ENCODE data around the gene LHPP.
"Not testable (repeated sequence)": the region's sequence is repeated elsewhere in the genome, so short reads cannot be mapped to it uniquely, and the experiment has no call there.

Gene LHPP

GRCh38 chr10:124436191-124436638 is 25.4 kb upstream of the LHPP start:
- Histone ChIP-seq H3K56ac (ENCODE audit: low read length) (no peak overlapping the region), H3K27ac (ENCODE audit: low read depth, low read length) (no peak overlapping the region), H4K8ac (ENCODE audit: low read depth, low read length) (no peak overlapping the region), H3K4me1 (ENCODE audit: control insufficient read depth, low read depth, low read length) (no peaks in the 10 kb centered on the region), H3K4me3 (ENCODE audit: low read length) (no peak overlapping the region), H2BK5ac (ENCODE audit: low read length) (no peak overlapping the region), H3K27me3 (ENCODE audit: insufficient read depth, low read length, poor library complexity) (no peaks in the 10 kb centered on the region), H3K36me3 (ENCODE audit: control insufficient read depth, insufficient read depth, low read length) (no peaks in the 10 kb centered on the region), H3K79me2 (ENCODE audit: control insufficient read depth, insufficient read depth, low read length) (no peaks in the 10 kb centered on the region), H2BK15ac (replicated peaks; ENCODE audit: low read depth) (no peak overlapping the region), H2BK120ac (ENCODE audit: low read depth, low read length) (no peak overlapping the region), H3K18ac (ENCODE audit: low read length) (no peak overlapping the region), H3K9ac (ENCODE audit: low read length) (no peak overlapping the region), H3K4me2 (ENCODE audit: low read length) (no peak overlapping the region), H4K5ac (ENCODE audit: low read length) (no peak overlapping the region), H3K79me1 (ENCODE audit: low read length) (no peaks in the 10 kb centered on the region), H3K4ac (ENCODE audit: low read depth, low read length) (no peak overlapping the region), H3K23ac (ENCODE audit: low read length) (no peak overlapping the region), H2AK5ac (ENCODE audit: low read length) (no peak overlapping the region)
- no peak for DNase-seq
- WGBS (ENCODE audit: extremely low coverage, insufficient coverage, low lambda C conversion rate) = no CpG with 5 or more reads among the region's 8 CpGs

GRCh38 chr10:124441694-124442093 is 19.9 kb upstream of the LHPP start:
- H2AK5ac ChIP-seq (ENCODE audit: low read length); H3K4me1 ChIP-seq (ENCODE audit: control insufficient read depth, low read depth, low read length); H3K27ac ChIP-seq (ENCODE audit: low read depth, low read length); H3K18ac ChIP-seq (ENCODE audit: low read length); H3K9ac ChIP-seq (ENCODE audit: low read length); H2BK15ac ChIP-seq (replicated peaks; ENCODE audit: low read depth); DNase-seq; H3K23ac ChIP-seq (ENCODE audit: low read length); H3K79me2 ChIP-seq (ENCODE audit: control insufficient read depth, insufficient read depth, low read length); H3K56ac ChIP-seq (ENCODE audit: low read length); H3K36me3 ChIP-seq (ENCODE audit: control insufficient read depth, insufficient read depth, low read length); H4K8ac ChIP-seq (ENCODE audit: low read depth, low read length); H2BK120ac ChIP-seq (ENCODE audit: low read depth, low read length); H3K4me2 ChIP-seq (ENCODE audit: low read length); H3K4me3 ChIP-seq (ENCODE audit: low read length); H2BK5ac ChIP-seq (ENCODE audit: low read length); H3K79me1 ChIP-seq (ENCODE audit: low read length); H3K27me3 ChIP-seq (ENCODE audit: insufficient read depth, low read length, poor library complexity); H4K5ac ChIP-seq (ENCODE audit: low read length); H3K4ac ChIP-seq (ENCODE audit: low read depth, low read length): not testable (repeated sequence)
- no CpG with 5 or more reads among the region's 5 CpGs for WGBS (ENCODE audit: extremely low coverage, insufficient coverage, low lambda C conversion rate)

- peak overlapping the region; percentile 46 for H3K4me3 ChIP-seq (ENCODE audit: low read length)
- H2BK15ac ChIP-seq (replicated peaks; ENCODE audit: low read depth) = no peak overlapping the region
- H4K5ac ChIP-seq (ENCODE audit: low read length) = no peak overlapping the region
- H4K8ac ChIP-seq (ENCODE audit: low read depth, low read length) = no peak overlapping the region
- no peak overlapping the region for H2AK5ac ChIP-seq (ENCODE audit: low read length)
- no peak overlapping the region for H3K4ac ChIP-seq (ENCODE audit: low read depth, low read length)
- H3K23ac ChIP-seq (ENCODE audit: low read length) = no peak overlapping the region
- H3K56ac ChIP-seq (ENCODE audit: low read length) = peak overlapping the region; percentile 88
- H2BK5ac ChIP-seq (ENCODE audit: low read length) = no peak overlapping the region
- H3K9ac ChIP-seq (ENCODE audit: low read length) = peak overlapping the region; percentile 84
- peak; percentile 48 for DNase-seq
- H3K79me1 ChIP-seq (ENCODE audit: low read length) = peaks cover 5% of the 10 kb centered on the region
- H3K36me3 ChIP-seq (ENCODE audit: control insufficient read depth, insufficient read depth, low read length) = no peaks in the 10 kb centered on the region
- no peak overlapping the region for H2BK120ac ChIP-seq (ENCODE audit: low read depth, low read length)
- H3K18ac ChIP-seq (ENCODE audit: low read length) = no peak overlapping the region
- peaks cover 23% of the 10 kb centered on the region for H3K79me2 ChIP-seq (ENCODE audit: control insufficient read depth, insufficient read depth, low read length)
- H3K4me2 ChIP-seq (ENCODE audit: low read length) = peak overlapping the region; percentile 79
- no peaks in the 10 kb centered on the region for H3K27me3 ChIP-seq (ENCODE audit: insufficient read depth, low read length, poor library complexity)
- H3K4me1 ChIP-seq (ENCODE audit: control insufficient read depth, low read depth, low read length) = peaks cover 5% of the 10 kb centered on the region
- H3K27ac ChIP-seq (ENCODE audit: low read depth, low read length) = no peak overlapping the region
- no CpG with 5 or more reads among the region's 71 CpGs for WGBS (ENCODE audit: extremely low coverage, insufficient coverage, low lambda C conversion rate)
Measured at GRCh38 chr10:124446830-124447750, 14.5 kb upstream of the LHPP start.

GRCh38 chr10:124447751-124448466 is 13.7 kb upstream of the LHPP start:
- no peaks in the 10 kb centered on the region for H3K27me3 ChIP-seq (ENCODE audit: insufficient read depth, low read length, poor library complexity)
- peak overlapping the region; percentile 84 for H3K9ac ChIP-seq (ENCODE audit: low read length)
- H3K79me1 ChIP-seq (ENCODE audit: low read length) = peaks cover 5% of the 10 kb centered on the region
- no peaks in the 10 kb centered on the region for H3K36me3 ChIP-seq (ENCODE audit: control insufficient read depth, insufficient read depth, low read length)
- H3K56ac ChIP-seq (ENCODE audit: low read length) = peak overlapping the region; percentile 88
- no peak overlapping the region for H2BK120ac ChIP-seq (ENCODE audit: low read depth, low read length)
- no peak overlapping the region for H4K5ac ChIP-seq (ENCODE audit: low read length)
- H3K18ac ChIP-seq (ENCODE audit: low read length) = no peak overlapping the region
- H3K23ac ChIP-seq (ENCODE audit: low read length) = peak overlapping the region; percentile 9
- WGBS (ENCODE audit: extremely low coverage, insufficient coverage, low lambda C conversion rate) = no CpG with 5 or more reads among the region's 60 CpGs
- DNase-seq = peak; percentile 60
- peaks cover 23% of the 10 kb centered on the region for H3K79me2 ChIP-seq (ENCODE audit: control insufficient read depth, insufficient read depth, low read length)
- H3K4me3 ChIP-seq (ENCODE audit: low read length) = peak overlapping the region; percentile 46
- H3K4me1 ChIP-seq (ENCODE audit: control insufficient read depth, low read depth, low read length) = peaks cover 5% of the 10 kb centered on the region
- H4K8ac ChIP-seq (ENCODE audit: low read depth, low read length) = no peak overlapping the region
- H3K27ac ChIP-seq (ENCODE audit: low read depth, low read length) = no peak overlapping the region
- no peak overlapping the region for H2AK5ac ChIP-seq (ENCODE audit: low read length)
- no peak overlapping the region for H2BK5ac ChIP-seq (ENCODE audit: low read length)
- no peak overlapping the region for H2BK15ac ChIP-seq (replicated peaks; ENCODE audit: low read depth)
- peak overlapping the region; percentile 76 for H3K4me2 ChIP-seq (ENCODE audit: low read length)
- no peak overlapping the region for H3K4ac ChIP-seq (ENCODE audit: low read depth, low read length)

GRCh38 chr10:124448696-124449169 is 12.9 kb upstream of the LHPP start:
- peaks cover 6% of the 10 kb centered on the region for H3K4me1 ChIP-seq (ENCODE audit: control insufficient read depth, low read depth, low read length)
- H2BK5ac ChIP-seq (ENCODE audit: low read length) = no peak overlapping the region
- H3K4me2 ChIP-seq (ENCODE audit: low read length) = peak overlapping the region; percentile 41
- no peak overlapping the region for H2BK15ac ChIP-seq (replicated peaks; ENCODE audit: low read depth)
- no peak overlapping the region for H2BK120ac ChIP-seq (ENCODE audit: low read depth, low read length)
- peaks cover 5% of the 10 kb centered on the region for H3K79me1 ChIP-seq (ENCODE audit: low read length)
- H3K23ac ChIP-seq (ENCODE audit: low read length) = no peak overlapping the region
- WGBS (ENCODE audit: extremely low coverage, insufficient coverage, low lambda C conversion rate) = no CpG with 5 or more reads among the region's 26 CpGs
- peak overlapping the region; percentile 88 for H3K56ac ChIP-seq (ENCODE audit: low read length)
- peak overlapping the region; percentile 68 for H3K4me3 ChIP-seq (ENCODE audit: low read length)
- H3K36me3 ChIP-seq (ENCODE audit: control insufficient read depth, insufficient read depth, low read length) = no peaks in the 10 kb centered on the region
- DNase-seq = peak; percentile 78
- H4K5ac ChIP-seq (ENCODE audit: low read length) = no peak overlapping the region
- H3K27me3 ChIP-seq (ENCODE audit: insufficient read depth, low read length, poor library complexity) = no peaks in the 10 kb centered on the region
- H3K27ac ChIP-seq (ENCODE audit: low read depth, low read length) = peak overlapping the region; percentile 13
- no peak overlapping the region for H4K8ac ChIP-seq (ENCODE audit: low read depth, low read length)
- peaks cover 23% of the 10 kb centered on the region for H3K79me2 ChIP-seq (ENCODE audit: control insufficient read depth, insufficient read depth, low read length)
- H3K18ac ChIP-seq (ENCODE audit: low read length) = peak overlapping the region; percentile 9
- no peak overlapping the region for H3K4ac ChIP-seq (ENCODE audit: low read depth, low read length)
- no peak overlapping the region for H2AK5ac ChIP-seq (ENCODE audit: low read length)
- peak overlapping the region; percentile 84 for H3K9ac ChIP-seq (ENCODE audit: low read length)

Data from mesendoderm (in vitro differentiated cells).